Gastroesophageal sphincter (tissue), 3 donors: ENCODE results near the gene TTC7B.

Experiments
- POLR2A ChIP-seq, 2 donors: fragments of 450-650 bp; IDR thresholded peaks; one replicate each; pipeline ENCODE4 v1.6.1; 2017; ENCODE audit warnings: antibody characterized with exemption in 2 of 2, mild to moderate bottlenecking in 2 of 2, moderate library complexity in 1 of 2
- POLR2AphosphoS5 ChIP-seq: sonication (generic); formaldehyde crosslinking; IDR thresholded peaks from one replicate; pipeline ENCODE4 v1.6.1; 2017; ENCODE audit warnings: antibody characterized with exemption
- TF ChIP-seq, protein P1 (sequence below), 4 experiments: fragments of 200-600 bp in 2 of 4; fragments of 450-650 bp in 2 of 4; sonication (generic) in 1 of 4; IDR thresholded peaks; one replicate each; pipeline ENCODE4 v1.5.1; 2017 to 2019; ENCODE audit warnings: antibody characterized with exemption in 4 of 4, mild to moderate bottlenecking in 2 of 4, moderate library complexity in 2 of 4

DNA sequence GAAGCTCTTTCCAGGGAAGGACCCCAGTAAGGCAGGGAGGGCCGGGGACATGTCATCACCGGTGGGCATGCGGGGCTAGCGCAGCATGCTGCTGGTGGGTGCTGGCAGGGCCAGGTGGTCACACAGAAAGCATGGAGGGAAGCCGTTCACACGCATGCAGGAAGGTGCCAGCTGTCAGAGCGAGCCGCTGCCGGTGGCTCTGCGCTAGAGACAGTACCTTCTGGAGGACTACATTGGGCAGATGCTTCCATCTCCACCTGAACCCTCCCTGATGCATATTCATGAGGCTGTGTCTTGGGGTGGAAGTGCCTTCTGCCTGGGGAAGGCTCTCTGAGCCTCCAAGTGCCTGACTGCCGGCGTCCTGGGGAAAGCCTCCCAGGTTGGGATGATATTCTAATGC, 215.6 kb downstream of the TTC7B start:
- TF ChIP-seq, protein P1, sequence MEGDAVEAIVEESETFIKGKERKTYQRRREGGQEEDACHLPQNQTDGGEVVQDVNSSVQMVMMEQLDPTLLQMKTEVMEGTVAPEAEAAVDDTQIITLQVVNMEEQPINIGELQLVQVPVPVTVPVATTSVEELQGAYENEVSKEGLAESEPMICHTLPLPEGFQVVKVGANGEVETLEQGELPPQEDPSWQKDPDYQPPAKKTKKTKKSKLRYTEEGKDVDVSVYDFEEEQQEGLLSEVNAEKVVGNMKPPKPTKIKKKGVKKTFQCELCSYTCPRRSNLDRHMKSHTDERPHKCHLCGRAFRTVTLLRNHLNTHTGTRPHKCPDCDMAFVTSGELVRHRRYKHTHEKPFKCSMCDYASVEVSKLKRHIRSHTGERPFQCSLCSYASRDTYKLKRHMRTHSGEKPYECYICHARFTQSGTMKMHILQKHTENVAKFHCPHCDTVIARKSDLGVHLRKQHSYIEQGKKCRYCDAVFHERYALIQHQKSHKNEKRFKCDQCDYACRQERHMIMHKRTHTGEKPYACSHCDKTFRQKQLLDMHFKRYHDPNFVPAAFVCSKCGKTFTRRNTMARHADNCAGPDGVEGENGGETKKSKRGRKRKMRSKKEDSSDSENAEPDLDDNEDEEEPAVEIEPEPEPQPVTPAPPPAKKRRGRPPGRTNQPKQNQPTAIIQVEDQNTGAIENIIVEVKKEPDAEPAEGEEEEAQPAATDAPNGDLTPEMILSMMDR (IDR thresholded peaks at IDR 0.05) = no peak
- no peak for TF ChIP-seq POLR2AphosphoS5
- no peak for TF ChIP-seq POLR2A (IDR thresholded peaks at IDR 0.05)
